ENCODE measurements around the gene FAM3A.
"Not testable (repeated sequence)": the region's sequence is repeated elsewhere in the genome, so short reads cannot be mapped to it uniquely, and the experiment has no call there.

- TF ChIP-seq EZH2, CTCF, EZH2phosphoT487 (IDR thresholded peaks at IDR 0.05): not testable (repeated sequence)
Measured at GRCh38 chrX:154562295-154562694, 46.3 kb upstream of the FAM3A start.

Data from neural progenitor cell (in vitro differentiated cells).